K562 (cell line): ENCODE measurements around the gene SLC7A5. TPM values are rescaled to one million over a fixed set of nuclear protein-coding genes. Genes with fewer than 3 reads are reported as not detected.

Experiments
- AFF1 ChIP-seq, 2 experiments: fragments of 450-650 bp; IDR thresholded peaks; 2 replicates each; pipeline ENCODE4 v1.6.1; 2018; ENCODE audit warnings: mild to moderate bottlenecking in 2 of 2, low read depth in 1 of 2; ENCODE audit not compliant: partially characterized antibody in 2 of 2
- ATF6 ChIP-seq: sonication (generic); formaldehyde crosslinking; IDR thresholded peaks from 2 replicates; pipeline ENCODE4 v1.4.0; 2020; ENCODE audit warnings: mild to moderate bottlenecking, missing genetic modification reagents
- CBFA2T2 ChIP-seq: fragments of 450-650 bp; conservative IDR thresholded peaks from 2 replicates; pipeline ENCODE4 v1.6.1; 2017; ENCODE audit warnings: mild to moderate bottlenecking
- CCNT2 ChIP-seq: IDR thresholded peaks from 2 replicates; pipeline ENCODE4 v1.6.1; 2011; ENCODE audit warnings: borderline replicate concordance, low read depth, mild to moderate bottlenecking, moderate library complexity, mixed read lengths, low read length; ENCODE audit not compliant: insufficient read length; ENCODE audit errors: extremely low read depth
- DMBX1 ChIP-seq: fragments of 250-450 bp; sonication (Bioruptor Pico); IDR thresholded peaks from 2 replicates; pipeline ENCODE4 v1.8.0; 2022; ENCODE audit warnings: inconsistent platforms, mild to moderate bottlenecking, moderate library complexity, borderline replicate concordance
- JUND ChIP-seq, 2 experiments: IDR thresholded peaks; 2 replicates in 1 of 2; 3 replicates in 1 of 2; pipeline ENCODE4 v1.6.1; 2011; ENCODE audit warnings: borderline replicate concordance in 2 of 2, low read depth in 2 of 2, low read length in 2 of 2, improper control_type of control experiment in 1 of 2, missing biosample characterization in 1 of 2, missing genetic modification characterization in 1 of 2, missing genetic modification reagents in 1 of 2
- NR2C2 ChIP-seq, 2 experiments: fragments of 200-800 bp in 1 of 2; sonication (Bioruptor generic) in 1 of 2; sonication (generic) in 1 of 2; formaldehyde crosslinking in 1 of 2; IDR thresholded peaks; 2 replicates each; pipeline versions ENCODE4 v1.6.1 to v1.8.0; 2016 to 2022; ENCODE audit warnings: mild to moderate bottlenecking in 1 of 2, missing compliant biosample characterization in 1 of 2, missing genetic modification characterization in 1 of 2, missing genetic modification reagents in 1 of 2
- SMAD3 ChIP-seq: fragments of 450-650 bp; formaldehyde crosslinking; conservative IDR thresholded peaks from 2 replicates; pipeline ENCODE4 v1.4.0; 2020; ENCODE audit warnings: mild to moderate bottlenecking
- SOX6 ChIP-seq: fragments of 450-650 bp; IDR thresholded peaks from 2 replicates; pipeline ENCODE4 v1.6.1; 2014; ENCODE audit warnings: mild to moderate bottlenecking
- TCF3 ChIP-seq: sonication (generic); formaldehyde crosslinking; IDR thresholded peaks from 2 replicates; pipeline ENCODE4 v1.4.0; 2020; ENCODE audit warnings: mild to moderate bottlenecking, missing genetic modification reagents
- TCF7L2 ChIP-seq: fragments of 150-350 bp; IDR thresholded peaks from 2 replicates; pipeline ENCODE4 v1.6.1; 2016; ENCODE audit warnings: low read depth, mild to moderate bottlenecking, low read length, moderate library complexity
- ZFX ChIP-seq: sonication (generic); formaldehyde crosslinking; IDR thresholded peaks from 2 replicates; pipeline ENCODE4 v1.8.0; 2022; ENCODE audit warnings: mild to moderate bottlenecking, missing genetic modification reagents, moderate library complexity
- ZNF184 ChIP-seq: sonication (generic); formaldehyde crosslinking; IDR thresholded peaks from 2 replicates; pipeline ENCODE4 v1.5.0; 2020; ENCODE audit warnings: missing genetic modification reagents
- ZNF584 ChIP-seq: fragments of 200-800 bp; sonication (Bioruptor generic); IDR thresholded peaks from 2 replicates; pipeline ENCODE4 v1.6.1; 2016; ENCODE audit warnings: low read depth, mild to moderate bottlenecking, missing genetic modification characterization, missing compliant biosample characterization
- polyA plus RNA-seq, 8 experiments: library from polyadenylated mRNA; depleted of rRNA in 4 of 8; stranded (reverse) in 5 of 8; unstranded in 3 of 8; fragments of >200 nt; fragmentation: Nextera tagmentation in 2 of 8; fragmentation: Illumina TruSeq in 1 of 8; extraction: Ambion mirVana in 2 of 8; extraction: Trizol in 1 of 8; gene quantifications; 2 replicates each; pipeline versions ENCODE4 v1.2.1 to v1.2.3, GENCODE V29; 2011 to 2014; ENCODE audit warnings: inconsistent platforms in 1 of 8, missing spikeins in 1 of 8
- total RNA-seq, 7 experiments: library from RNA; depleted of rRNA in 6 of 7; stranded (reverse); fragments of >200 nt in 6 of 7; fragmentation: Illumina TruSeq in 2 of 7; extraction: Trizol in 2 of 7; gene quantifications; 2 replicates each; pipeline versions ENCODE4 v1.2.1 to v1.2.3, GENCODE V29; 2011 to 2021; ENCODE audit warnings: low replicate concordance in 1 of 7

The SLC7A5 gene
- total and polyA plus RNA-seq, 9 of the 15 experiments (the other 6 are each of a cell fraction or from before 2014, with no cell fraction given): 1.9 to 220 (median 18.6) TPM

- TF ChIP-seq AFF1 (IDR thresholded peaks at IDR 0.05; ENCODE audit: low read depth in 1 of 2, partially characterized antibody in 2 of 2) (peak in 1 of 2 experiments; percentile 63), JUND (IDR thresholded peaks at IDR 0.05; ENCODE audit: borderline replicate concordance, low read depth, low read length) (peak; percentile 97), JUND (tag; IDR thresholded peaks at IDR 0.05; ENCODE audit: borderline replicate concordance, low read depth, low read length) (peak; percentile 81; the same call in 1 of the 3 replicates), ATF6 (CRISPR knock-in tag) (no peak), TCF7L2 (no peak), DMBX1 (CRISPR knock-in tag) (no peak), SOX6 (0 out of 2 replicates have a peak, but pooled peaks have one; percentile 30), CBFA2T2 (0 out of 2 replicates have a peak, but pooled peaks have one; percentile 9), ZNF584 (CRISPR knock-in tag) (peak; percentile 24; the same call in 1 of the 2 replicates), ZFX (0 out of 2 replicates have a peak, but pooled peaks have one; percentile 10), CCNT2 (no peak), SMAD3 (CRISPR knock-in tag) (no peak), ZNF184 (no peak), NR2C2 (CRISPR knock-in tag; IDR thresholded peaks at IDR 0.05) (no peak), NR2C2 (tag; IDR thresholded peaks at IDR 0.05) (no peak), TCF3 (CRISPR knock-in tag) (peak; percentile 24; the same call in 1 of the 2 replicates)
These were observed 60.0 kb downstream of the SLC7A5 start (continued) for GRCh38 chr16:87809150-87809902.
